GM19099 (cell line): ENCODE measurements around the gene PGM2L1.

Experiments used
- POLR2A ChIP-seq: IDR thresholded peaks from 3 replicates; pipeline ENCODE4 v1.6.1; 2011; ENCODE audit warnings: low read depth; ENCODE audit not compliant: insufficient read length; ENCODE audit errors: extremely low read depth

PGM2L1 gene

DNA sequence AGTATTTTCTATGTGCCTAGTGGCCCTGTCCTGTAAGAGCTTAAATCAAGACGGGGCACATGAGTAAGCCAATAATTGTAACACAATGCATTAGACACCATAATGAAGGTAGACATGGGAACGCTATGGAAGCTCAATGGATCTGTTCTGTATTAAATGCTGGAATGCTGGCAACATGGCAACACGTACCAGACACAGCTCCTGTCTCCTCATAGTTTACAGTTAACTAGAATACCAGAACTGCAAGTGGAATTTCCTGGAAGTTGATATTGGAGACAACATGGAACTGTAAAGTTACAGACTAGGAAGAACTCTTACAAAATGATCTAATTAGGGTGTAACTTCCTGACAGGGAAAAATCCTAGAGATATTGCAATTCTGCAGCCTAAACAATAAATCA is 99.2 kb downstream of the PGM2L1 start:
- no peak for TF ChIP-seq POLR2A

DNA sequence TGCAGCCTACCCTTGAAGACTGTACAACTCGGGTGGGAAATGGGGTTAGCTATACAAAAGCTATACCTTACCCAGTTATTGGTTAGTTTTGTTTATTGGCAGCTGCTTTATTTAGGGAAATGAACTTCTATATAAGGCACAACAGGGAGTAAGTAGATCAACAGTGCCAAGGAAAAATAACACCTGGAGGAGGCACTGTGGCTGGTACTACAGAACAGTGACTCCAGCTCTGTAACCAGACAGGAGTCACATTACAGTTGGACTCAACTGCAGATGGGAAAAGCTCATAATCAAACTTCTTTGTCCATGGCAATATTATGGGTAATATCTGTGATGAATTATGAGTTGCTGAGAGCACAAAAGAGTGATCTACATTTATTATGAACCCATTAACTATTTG is 100.7 kb downstream of the PGM2L1 start:
- no peak for TF ChIP-seq POLR2A

DNA sequence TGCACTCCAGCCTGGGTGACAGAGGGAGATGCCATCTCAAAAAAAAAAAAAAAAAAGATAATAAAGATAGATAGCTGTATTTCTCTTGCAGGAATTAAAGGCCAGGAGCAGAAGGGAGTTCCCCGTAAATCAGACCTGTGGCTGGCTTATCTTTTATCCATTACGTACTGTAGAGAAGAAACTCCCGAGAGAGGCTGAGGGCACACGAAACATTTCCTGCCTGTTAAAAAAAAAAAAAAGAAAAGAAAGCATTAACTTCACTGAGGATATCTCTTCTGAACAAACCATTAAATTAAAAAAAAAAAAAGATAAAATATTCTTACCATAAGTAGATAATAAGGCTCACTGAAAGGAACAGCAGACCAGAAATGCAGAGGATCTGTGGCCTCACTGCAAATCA is 109.3 kb downstream of the PGM2L1 start:
- no peak for TF ChIP-seq POLR2A

DNA sequence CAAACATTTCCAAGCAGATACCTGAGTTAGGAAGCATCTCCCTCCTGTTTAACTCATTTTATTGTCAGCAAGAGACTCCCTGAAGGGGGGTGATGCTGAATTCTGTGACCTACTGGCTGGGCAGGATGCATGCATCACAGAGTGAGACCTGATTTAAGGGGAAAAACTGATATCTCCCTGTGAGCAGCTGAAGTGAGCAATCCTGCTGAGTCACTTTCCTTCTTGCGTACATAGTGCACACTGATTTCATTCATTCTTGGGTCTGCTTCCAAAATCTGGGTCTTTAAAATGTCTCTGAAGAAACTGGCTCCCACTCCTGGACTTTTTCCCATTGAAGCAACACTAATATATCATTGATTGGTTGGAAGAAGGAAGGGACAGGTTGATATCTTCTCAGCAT is 110.1 kb downstream of the PGM2L1 start:
- TF ChIP-seq POLR2A = no peak

DNA sequence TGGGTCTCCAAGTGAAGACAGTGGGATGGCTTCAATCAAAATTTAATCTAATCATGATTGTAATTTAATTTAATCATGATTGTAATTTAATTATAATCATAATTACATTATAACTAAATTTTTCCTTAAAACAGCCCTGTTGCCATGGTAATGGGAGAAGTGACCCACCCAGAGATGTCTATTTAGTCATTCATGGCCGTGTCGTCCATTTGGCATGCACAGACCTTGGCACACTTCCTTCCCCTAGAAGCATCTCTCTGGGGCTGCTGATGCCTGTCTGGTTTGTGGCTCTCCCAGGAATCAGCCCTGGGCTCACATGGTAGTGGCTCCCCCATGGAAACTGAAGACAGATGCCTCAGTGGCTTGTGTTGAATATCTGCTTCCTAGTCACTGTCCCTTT is 113.8 kb downstream of the PGM2L1 start:
- TF ChIP-seq POLR2A = no peak

DNA sequence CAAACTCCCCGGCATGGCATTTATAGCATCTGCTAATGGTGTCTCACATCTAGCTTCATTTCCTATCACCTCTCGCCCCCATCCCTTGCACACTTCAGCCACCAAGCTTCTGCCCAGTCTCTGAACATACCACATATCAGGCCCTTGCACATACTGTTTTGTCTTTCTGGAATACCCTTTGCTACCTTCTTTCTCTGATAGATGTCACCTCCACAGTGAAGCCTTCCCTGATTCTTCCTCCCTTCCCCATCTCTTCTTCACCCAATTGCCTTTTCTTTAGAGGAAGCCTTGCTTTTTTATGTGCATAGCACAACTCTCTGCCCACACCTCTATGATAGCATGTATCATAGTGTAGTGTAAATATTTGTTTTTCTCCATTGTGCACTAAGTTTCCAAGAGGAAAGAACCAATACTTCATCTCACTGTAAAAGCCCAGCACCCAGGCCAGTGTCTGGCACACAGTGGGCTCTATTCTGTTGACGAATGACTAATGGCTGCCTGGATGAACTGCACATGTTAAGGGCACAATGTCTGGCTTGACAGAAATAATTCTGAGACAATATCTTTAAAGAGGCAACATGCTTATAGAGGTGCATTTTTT is 114.6 kb downstream of the PGM2L1 start:
- no peak for TF ChIP-seq POLR2A

DNA sequence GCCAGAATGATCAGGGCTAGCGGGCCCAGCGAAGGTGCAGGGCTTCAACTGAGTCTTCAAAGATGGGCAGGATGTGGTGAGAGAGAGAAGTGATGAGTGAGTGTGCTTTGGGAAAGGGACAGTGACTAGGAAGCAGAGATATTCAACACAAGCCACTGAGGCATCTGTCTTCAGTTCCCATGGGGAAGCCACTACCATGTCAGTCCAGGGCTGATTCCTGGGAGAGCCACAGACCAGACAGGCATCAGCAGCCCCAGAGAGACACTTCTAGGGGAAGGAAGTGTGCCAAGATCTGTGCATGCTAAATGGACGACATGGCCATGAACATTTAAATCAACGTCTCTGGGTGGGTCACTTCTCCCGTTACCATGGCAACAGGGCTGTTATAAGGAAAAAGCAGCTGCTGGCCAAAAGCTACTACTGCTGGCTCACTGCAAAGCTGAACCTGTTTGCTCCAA is 115.3 kb downstream of the PGM2L1 start:
- TF ChIP-seq POLR2A = no peak

DNA sequence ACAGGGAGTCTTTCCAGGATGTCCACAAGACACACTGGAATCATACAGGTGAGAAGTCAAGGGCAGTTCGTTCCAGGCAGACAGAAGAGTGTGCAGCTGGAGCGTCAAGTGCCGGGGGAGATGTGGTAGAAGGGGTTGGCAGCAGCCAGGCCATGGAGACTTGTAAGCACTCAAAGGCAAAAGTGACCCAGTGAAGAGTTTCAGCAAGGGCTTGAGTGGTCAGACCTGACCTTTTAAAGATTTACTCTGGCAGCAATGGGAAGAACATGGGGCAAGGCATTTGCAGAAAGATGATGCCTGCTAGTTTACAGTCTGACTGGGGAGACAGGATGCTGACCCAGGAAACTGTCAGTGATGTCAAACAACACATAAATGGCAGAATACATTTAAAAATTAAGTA is 115.8 kb downstream of the PGM2L1 start:
- no peak for TF ChIP-seq POLR2A

DNA sequence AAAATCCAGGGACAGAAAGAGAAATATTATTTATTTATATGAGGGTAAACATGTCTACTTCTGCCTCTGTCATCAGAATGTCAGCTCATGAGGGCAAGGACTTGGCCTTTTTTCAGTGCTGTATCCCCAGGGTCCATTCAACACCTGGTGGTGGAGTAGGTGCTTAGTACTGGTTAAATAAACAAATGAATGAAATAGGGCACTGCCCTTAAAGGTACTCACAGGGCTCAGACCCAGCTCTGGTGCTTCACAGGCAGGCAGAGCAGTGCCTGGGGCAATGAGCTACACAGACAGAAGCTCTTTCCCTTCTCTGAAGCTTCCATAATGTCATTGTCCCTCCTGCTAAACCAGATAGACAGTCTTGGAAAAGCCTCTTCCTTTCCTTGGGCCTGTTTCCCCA is 117.7 kb downstream of the PGM2L1 start:
- no peak for TF ChIP-seq POLR2A
